SH-SY5Y (cell line): ENCODE results near the gene F8.

ENCODE experiments used
- GATA2 ChIP-seq: IDR thresholded peaks from 2 replicates; pipeline ENCODE4 v1.6.1; 2011; ENCODE audit warnings: mild to moderate bottlenecking, low read depth, low read length
- GATA3 ChIP-seq: IDR thresholded peaks from 2 replicates; pipeline ENCODE4 v1.6.1; 2011; ENCODE audit warnings: low read depth, mild to moderate bottlenecking, low read length, moderate library complexity

Gene F8

GRCh38 chrX:155022585-155022984, at the start of gene F8:
F8 (minus strand) TSS chrX:155022723; CDS start chrX:155022552, 171 bp downstream.
- TF ChIP-seq GATA2 = no peak
- no peak for TF ChIP-seq GATA3

- no peak for TF ChIP-seq GATA2
- TF ChIP-seq GATA3 = no peak
Measured at GRCh38 chrX:155071694-155072280, 49.3 kb upstream of the F8 start.

GRCh38 chrX:155070975-155071693, 48.6 kb upstream of the F8 start, which contains the start of the genes BRCC3, CMC4 and MTCP1:
BRCC3 (plus strand) TSS chrX:155071508; CDS start chrX:155071528, 20 bp downstream.
CMC4 (minus strand) TSS chrX:155071136; CDS start chrX:155064023, 7,113 bp downstream.
MTCP1 (minus strand) TSS chrX:155071136; CDS start chrX:155066010, 5,126 bp downstream.
- TF ChIP-seq GATA3 (no peak), GATA2 (no peak)

GRCh38 chrX:155070663-155070974, 48.1 kb upstream of the F8 start:
- no peak for TF ChIP-seq GATA3
- no peak for TF ChIP-seq GATA2

GRCh38 chrX:155070038-155070437, 47.5 kb upstream of the F8 start:
- TF ChIP-seq GATA3 (no peak), GATA2 (no peak)

GRCh38 chrX:155069414-155069813, 46.9 kb upstream of the F8 start:
- no peak for TF ChIP-seq GATA2
- no peak for TF ChIP-seq GATA3

GRCh38 chrX:155068165-155068564, 45.6 kb upstream of the F8 start:
- TF ChIP-seq GATA3 (no peak), GATA2 (no peak)

GRCh38 chrX:155065035-155065734, 42.7 kb upstream of the F8 start:
- TF ChIP-seq GATA3 (no peak), GATA2 (no peak)

GRCh38 chrX:155061760-155062159, 39.2 kb upstream of the F8 start:
- TF ChIP-seq GATA2 (no peak), GATA3 (no peak)

GRCh38 chrX:155056877-155057792, 34.6 kb upstream of the F8 start:
- no peak for TF ChIP-seq GATA2
- no peak for TF ChIP-seq GATA3

- TF ChIP-seq GATA3 (no peak), GATA2 (no peak)
Measured at GRCh38 chrX:155056471-155056870, 33.9 kb upstream of the F8 start.

GRCh38 chrX:155055494-155055893, 33.0 kb upstream of the F8 start:
- TF ChIP-seq GATA2 (no peak), GATA3 (no peak)

- TF ChIP-seq GATA2 = no peak
- no peak for TF ChIP-seq GATA3
Measured at GRCh38 chrX:155054255-155054654, 31.7 kb upstream of the F8 start.

- TF ChIP-seq GATA3 = no peak
- TF ChIP-seq GATA2 = no peak
Measured at GRCh38 chrX:155053656-155054055, 31.1 kb upstream of the F8 start.
